ENCODE results near the gene ARID5B.

DNA sequence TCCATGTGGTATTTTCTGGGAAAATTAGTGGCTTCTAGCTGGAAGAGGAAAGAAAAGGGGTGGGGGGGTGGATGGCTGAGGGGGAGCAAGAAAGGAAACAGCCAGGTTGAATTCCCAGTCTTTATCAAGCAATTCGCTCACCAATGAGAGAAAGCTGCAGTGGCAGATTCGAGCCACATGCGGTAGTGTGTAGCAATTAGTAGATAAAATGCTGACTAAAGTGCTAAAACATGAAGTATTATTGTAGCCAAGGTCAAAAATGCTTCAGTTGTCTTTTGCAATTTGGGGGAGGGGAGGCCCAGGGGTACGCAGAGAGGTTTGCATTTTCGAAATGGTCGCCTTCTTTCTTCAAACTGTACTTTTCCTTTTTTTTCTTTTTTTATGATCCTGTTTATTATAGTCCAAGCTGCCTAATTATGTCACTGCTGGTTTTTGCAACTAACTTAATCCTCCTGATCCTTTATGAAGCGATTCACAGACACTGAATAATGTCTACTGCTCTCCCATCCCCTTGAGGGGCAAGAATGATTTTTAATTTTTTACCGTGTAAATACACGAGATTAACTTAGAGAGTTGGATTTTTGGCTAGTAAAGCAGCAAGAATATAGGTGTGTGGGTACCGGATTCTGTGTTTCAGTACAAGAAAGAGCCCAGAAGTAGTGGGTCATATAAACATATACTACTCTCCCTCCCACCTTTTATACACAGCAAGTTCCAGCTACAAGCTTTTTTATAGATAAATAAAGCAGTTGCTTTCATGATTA, 3.6 kb upstream of the ARID5B start:
- TF ChIP-seq ELF1 (IDR thresholded peaks at IDR 0.05) (no peak), TAF1 (IDR thresholded peaks at IDR 0.05; ENCODE audit: borderline replicate concordance, low read depth, low read length) (no peak), REST (IDR thresholded peaks at IDR 0.05; ENCODE audit: low read depth, low read length) (no peak), RAD21 (IDR thresholded peaks at IDR 0.05; ENCODE audit: low read length) (no peak)
- TF ChIP-seq, protein P1, sequence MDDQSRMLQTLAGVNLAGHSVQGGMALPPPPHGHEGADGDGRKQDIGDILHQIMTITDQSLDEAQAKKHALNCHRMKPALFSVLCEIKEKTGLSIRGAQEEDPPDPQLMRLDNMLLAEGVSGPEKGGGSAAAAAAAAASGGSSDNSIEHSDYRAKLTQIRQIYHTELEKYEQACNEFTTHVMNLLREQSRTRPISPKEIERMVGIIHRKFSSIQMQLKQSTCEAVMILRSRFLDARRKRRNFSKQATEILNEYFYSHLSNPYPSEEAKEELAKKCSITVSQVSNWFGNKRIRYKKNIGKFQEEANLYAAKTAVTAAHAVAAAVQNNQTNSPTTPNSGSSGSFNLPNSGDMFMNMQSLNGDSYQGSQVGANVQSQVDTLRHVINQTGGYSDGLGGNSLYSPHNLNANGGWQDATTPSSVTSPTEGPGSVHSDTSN (IDR thresholded peaks at IDR 0.05): no peak
